Fibroblast of villous mesenchyme (primary cell): ENCODE results near the gene MYADML2. TPM values are rescaled to one million over a fixed set of nuclear protein-coding genes. Genes with fewer than 3 reads are reported as not detected.
"Not testable (repeated sequence)": the region's sequence is repeated elsewhere in the genome, so short reads cannot be mapped to it uniquely, and the experiment has no call there.

ENCODE experiments used
- DNase-seq: peaks from one replicate; pipeline ENCODE4 v3.0.0-alpha.2; 2010; ENCODE audit warnings: low read depth
- H3K4me3 ChIP-seq: 2 replicates; pipeline ENCODE4 v1.5.1; 2011; ENCODE audit warnings: low read depth, mild to moderate bottlenecking, low read length
- total RNA-seq: library from RNA; depleted of rRNA; stranded (reverse); fragments of >200 nt; gene quantifications from 2 replicates; pipeline ENCODE4 v1.2.3, GENCODE V29; 2012
- TF ChIP-seq, protein P1 (sequence below): IDR thresholded peaks from 2 replicates; pipeline ENCODE4 v1.5.1; 2012; ENCODE audit warnings: low read depth, mild to moderate bottlenecking, low read length; ENCODE audit not compliant: insufficient read depth

Gene MYADML2
- total RNA-seq, 1 donor: not detected

DNA sequence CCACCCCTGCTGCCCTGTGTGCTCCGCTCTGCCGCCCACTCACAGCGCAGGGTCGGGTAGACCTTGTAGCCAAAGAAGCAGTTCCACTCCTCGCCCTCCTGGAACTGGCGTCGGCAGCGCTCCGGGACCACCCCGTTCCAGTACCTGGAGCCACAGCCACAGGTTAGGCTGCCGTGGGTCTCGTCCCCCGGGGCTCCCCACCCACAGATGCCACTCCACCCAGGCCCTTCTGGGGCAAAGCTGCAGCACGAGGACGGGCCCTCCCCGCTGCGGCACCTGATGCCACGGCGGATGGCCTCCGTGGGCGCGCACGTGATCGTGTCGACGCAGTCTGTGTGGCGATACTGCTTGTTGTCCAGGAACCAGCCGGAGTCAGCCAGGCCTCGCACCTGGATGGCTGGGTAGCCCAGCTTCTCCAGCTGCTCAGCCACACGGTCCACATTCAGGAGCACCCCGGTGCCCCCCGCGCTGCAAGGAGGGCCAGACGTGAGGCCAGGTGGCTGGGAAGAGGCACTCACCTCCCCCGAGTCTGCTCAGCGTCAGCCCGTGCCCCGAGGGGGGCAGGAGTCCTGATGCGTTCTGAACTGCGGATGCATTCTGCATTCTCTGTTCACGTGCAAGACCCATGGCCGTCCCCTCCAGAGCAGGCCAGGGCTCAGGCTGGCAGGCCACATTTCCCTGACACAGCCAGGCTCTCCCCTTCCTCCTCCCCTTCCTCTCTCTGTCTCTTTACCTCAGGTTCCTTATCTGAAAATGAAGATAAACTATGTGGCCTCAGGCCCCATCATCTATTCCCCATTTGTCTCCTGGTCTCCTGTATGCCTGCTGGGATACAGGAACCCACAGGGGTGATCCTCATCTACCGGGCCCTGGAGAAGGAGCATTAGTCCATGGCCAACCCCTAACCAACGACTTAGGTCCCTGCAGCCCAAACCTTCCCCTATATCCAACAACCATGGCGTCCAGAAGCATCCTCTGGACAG lies 9.9 kb upstream of the MYADML2 start:
- TF ChIP-seq, protein P1, sequence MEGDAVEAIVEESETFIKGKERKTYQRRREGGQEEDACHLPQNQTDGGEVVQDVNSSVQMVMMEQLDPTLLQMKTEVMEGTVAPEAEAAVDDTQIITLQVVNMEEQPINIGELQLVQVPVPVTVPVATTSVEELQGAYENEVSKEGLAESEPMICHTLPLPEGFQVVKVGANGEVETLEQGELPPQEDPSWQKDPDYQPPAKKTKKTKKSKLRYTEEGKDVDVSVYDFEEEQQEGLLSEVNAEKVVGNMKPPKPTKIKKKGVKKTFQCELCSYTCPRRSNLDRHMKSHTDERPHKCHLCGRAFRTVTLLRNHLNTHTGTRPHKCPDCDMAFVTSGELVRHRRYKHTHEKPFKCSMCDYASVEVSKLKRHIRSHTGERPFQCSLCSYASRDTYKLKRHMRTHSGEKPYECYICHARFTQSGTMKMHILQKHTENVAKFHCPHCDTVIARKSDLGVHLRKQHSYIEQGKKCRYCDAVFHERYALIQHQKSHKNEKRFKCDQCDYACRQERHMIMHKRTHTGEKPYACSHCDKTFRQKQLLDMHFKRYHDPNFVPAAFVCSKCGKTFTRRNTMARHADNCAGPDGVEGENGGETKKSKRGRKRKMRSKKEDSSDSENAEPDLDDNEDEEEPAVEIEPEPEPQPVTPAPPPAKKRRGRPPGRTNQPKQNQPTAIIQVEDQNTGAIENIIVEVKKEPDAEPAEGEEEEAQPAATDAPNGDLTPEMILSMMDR: no peak
- no peak for DNase-seq
- no peak overlapping the region for H3K4me3 ChIP-seq

DNA sequence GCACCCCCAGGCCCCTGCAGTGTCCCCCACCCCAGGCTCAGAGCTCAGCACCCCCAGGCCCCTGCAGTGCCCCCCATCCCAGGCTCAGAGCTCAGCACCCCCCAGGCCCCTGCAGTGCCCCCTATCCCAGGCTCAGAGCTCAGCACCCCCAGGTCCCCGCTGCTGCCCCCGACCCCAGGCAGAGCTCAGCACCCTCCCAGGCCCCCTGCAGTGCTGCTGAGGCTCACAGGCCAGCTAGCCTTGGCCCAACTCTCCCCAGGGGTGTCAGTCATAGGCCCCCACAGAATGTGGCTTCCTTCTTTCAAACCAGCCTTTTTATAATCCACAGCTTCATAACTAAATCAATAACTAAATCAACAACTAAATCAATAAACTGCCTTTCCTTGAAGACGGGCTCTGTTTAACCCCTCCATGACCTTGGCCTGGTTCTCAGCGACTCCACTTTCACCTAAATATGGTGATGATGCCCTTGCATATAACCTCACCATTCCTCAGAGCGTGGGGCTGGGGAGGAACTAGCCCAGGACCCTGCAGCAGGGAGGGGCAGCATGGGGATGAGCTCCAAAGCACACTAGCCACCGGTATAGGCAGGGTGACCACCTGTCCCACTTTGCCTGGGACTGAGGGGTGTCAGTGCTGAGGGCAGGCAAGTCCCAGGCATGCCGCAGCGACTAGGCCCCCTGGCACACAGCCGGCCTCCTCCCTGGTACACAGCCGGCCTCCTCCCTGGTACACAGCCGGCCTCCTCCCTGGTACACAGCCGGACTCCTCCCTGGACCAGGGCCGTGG lies 8.9 kb upstream of the MYADML2 start:
- no peak overlapping the region for H3K4me3 ChIP-seq
- TF ChIP-seq, protein P1: no peak
- no peak for DNase-seq

DNA sequence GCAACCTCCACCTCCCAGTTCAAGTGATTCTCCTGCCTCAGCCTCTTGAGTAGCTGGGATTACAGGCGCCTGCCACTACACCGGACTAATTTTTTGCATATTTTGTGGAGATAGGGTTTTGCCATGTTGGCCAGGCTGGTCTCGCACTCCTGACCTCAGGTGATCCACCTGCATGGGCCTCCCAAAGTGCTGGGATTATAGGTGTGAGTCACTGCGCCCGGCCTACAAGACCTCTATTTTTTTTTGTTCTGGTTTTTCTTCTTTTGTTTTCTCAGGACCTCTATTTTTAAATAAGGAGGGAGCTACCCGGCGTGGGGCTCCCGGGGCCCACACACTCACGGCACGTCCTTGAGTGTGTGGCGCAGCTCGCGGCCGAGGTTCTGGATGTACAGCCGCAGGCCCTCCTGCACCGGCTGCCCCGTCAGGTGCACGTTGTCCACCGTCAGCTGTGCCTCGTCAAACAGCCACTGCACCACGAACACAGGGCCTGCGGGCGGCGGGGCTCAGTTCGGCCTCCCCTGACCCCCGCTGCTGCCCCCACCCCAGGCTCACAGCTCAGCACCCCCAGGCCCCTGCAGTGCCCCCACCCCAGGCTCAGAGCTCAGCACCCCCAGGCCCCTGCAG lies 8.1 kb upstream of the MYADML2 start:
- no peak for DNase-seq
- no peak overlapping the region for H3K4me3 ChIP-seq
- TF ChIP-seq, protein P1: no peak

DNA sequence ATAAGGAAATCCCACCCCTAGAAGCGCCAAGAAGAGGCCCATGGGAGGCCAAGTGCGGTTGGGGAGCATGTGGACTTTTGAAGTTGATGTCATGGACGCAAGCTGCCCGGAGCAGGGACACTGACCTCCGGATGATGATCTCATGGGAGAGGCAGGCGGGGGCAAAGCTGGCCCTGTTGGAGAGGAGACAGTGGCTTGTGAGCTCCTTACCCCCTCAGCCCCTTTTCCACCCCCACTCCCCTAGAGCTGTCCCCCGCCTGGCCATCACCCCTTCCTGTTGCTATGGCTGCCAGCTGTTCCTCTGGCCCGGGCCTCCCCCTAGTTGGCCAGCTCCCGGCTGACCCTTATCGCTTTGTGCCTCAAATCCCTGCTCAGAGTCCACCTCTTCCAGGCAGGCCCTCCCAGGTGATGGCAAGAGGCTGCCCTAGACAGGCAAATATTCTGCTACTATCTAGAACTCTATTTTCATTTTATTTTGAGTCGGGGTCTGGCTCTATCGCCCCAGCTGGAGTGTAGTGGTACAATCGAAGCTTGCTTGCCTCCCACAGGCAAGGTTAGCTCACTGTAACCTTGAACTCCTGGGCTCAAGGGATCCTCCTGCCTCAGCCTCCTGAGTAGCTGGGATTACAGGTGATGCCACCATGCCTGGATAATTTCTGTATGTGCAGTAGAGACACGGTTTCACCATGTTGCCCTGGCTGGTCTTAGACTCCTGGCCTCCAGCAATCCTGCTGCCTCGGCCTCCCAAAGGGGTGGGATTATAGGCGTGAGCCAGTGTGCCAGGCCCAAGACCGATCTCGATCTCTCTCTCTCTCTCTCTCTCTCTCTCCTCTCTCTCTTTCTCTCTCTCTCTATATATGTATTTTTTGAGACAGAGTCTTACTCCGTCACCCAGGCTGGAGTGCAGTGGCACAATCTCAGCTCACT lies 7.4 kb upstream of the MYADML2 start:
- H3K4me3 ChIP-seq: no peak overlapping the region
- TF ChIP-seq, protein P1: no peak
- DNase-seq: no peak

DNA sequence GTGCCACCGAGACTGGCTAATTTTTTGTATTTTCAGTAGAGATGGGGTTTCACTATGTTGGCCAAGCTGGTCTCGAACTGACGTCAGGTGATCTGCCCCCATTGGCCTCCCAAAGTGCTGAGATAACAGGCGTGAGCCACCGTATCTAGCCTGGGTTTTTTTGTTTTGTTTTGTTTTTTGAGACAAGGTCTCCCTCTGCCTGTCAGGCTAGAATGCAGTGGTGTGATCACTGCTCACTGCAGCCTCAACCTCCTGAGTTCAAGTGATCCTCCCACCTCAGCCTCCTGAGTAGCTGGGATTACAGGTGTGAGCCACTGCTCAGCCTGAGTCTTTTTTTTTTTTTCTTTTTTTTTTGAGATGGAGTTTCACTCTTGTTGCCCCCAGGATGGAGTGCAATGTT lies 6.4 kb upstream of the MYADML2 start:
- not testable (repeated sequence) for DNase-seq, H3K4me3 ChIP-seq

DNA sequence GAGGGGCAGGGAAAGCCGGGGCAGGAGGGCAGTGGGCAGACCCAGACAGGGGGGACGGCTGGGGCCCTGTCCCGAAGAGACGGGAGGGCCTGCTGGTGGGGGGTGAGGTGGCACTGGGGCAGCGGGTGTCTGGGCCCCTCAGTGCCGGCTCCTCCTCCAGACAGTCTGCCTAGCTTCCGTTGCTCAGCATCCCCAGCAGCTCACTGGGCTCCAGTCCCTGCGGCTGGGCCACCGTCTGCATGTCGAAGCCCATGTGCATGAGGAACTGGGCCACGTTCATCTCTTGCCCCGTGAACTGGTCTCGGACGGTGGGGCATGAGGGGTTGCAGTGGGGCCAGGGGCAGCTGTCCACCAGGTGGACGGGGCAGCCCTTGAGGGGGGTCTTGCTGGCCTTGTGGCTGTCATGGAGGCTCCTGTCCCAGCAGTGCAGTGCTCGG lies 5.8 kb upstream of the MYADML2 start:
- no peak for DNase-seq
- TF ChIP-seq, protein P1: no peak
- no peak overlapping the region for H3K4me3 ChIP-seq
